GM06990 (cell line): ENCODE data around the gene SCT.
"Not testable (repeated sequence)": the region's sequence is repeated elsewhere in the genome, so short reads cannot be mapped to it uniquely, and the experiment has no call there.

Experiments
- DNase-seq: peaks from one replicate; pipeline ENCODE4 v3.0.0-alpha.2; 2011; ENCODE audit not compliant: insufficient read length; ENCODE audit errors: extremely low read depth
- H3K27me3 ChIP-seq: replicated peaks from 2 replicates; pipeline ENCODE4 v1.6.0; 2011; ENCODE audit warnings: low read length; ENCODE audit not compliant: control insufficient read depth, insufficient read depth
- H3K36me3 ChIP-seq: 2 replicates; pipeline ENCODE4 v1.5.1; 2011; ENCODE audit warnings: low read length; ENCODE audit not compliant: control insufficient read depth, insufficient read depth
- H3K4me3 ChIP-seq: replicated peaks from 2 replicates; pipeline ENCODE4 v1.5.1; 2011; ENCODE audit warnings: low read depth, mild to moderate bottlenecking, control low read depth, low read length
- CTCF ChIP-seq: IDR thresholded peaks from 2 replicates; pipeline ENCODE4 v1.5.1; 2011; ENCODE audit warnings: low read length, control low read depth, mild to moderate bottlenecking, inconsistent platforms; ENCODE audit not compliant: insufficient read depth, poor library complexity, severe bottlenecking

The SCT gene

GRCh38 chr11:656866-657265 lies 29.9 kb upstream of the SCT start:
- H3K27me3 ChIP-seq = no peaks in the 10 kb centered on the region
- DNase-seq = no peak
- H3K4me3 ChIP-seq = no peak overlapping the region
- H3K36me3 ChIP-seq = peaks cover 5% of the 10 kb centered on the region
- no peak for TF ChIP-seq CTCF

- TF ChIP-seq CTCF = no peak
- peaks cover 5% of the 10 kb centered on the region for H3K36me3 ChIP-seq
- H3K4me3 ChIP-seq = no peak overlapping the region
Measured at GRCh38 chr11:656426-656825, 29.4 kb upstream of the SCT start.

GRCh38 chr11:655036-655726 lies 28.2 kb upstream of the SCT start:
- DNase-seq = no peak
- H3K4me3 ChIP-seq = no peak overlapping the region
- no peaks in the 10 kb centered on the region for H3K27me3 ChIP-seq
- TF ChIP-seq CTCF = no peak
- peaks cover 5% of the 10 kb centered on the region for H3K36me3 ChIP-seq

More at GRCh38 chr11:656426-656825, 29.4 kb upstream of the SCT start:
- no peaks in the 10 kb centered on the region for H3K27me3 ChIP-seq
- DNase-seq = no peak

- H3K27me3 ChIP-seq, DNase-seq, H3K4me3 ChIP-seq, H3K36me3 ChIP-seq: not testable (repeated sequence)
Measured at GRCh38 chr11:654444-654843, 27.5 kb upstream of the SCT start.

GRCh38 chr11:653837-654236 lies 26.9 kb upstream of the SCT start:
- no peak for TF ChIP-seq CTCF
- DNase-seq = no peak
- Histone ChIP-seq H3K27me3 (no peaks in the 10 kb centered on the region), H3K4me3 (no peak overlapping the region), H3K36me3 (no peaks in the 10 kb centered on the region; the same call in 1 of the 2 replicates)

- H3K27me3 ChIP-seq, H3K4me3 ChIP-seq, H3K36me3 ChIP-seq, DNase-seq: not testable (repeated sequence)
Measured at GRCh38 chr11:653136-653535, 26.2 kb upstream of the SCT start.

GRCh38 chr11:650482-650881 lies 23.5 kb upstream of the SCT start:
- no peak for DNase-seq
- Histone ChIP-seq H3K4me3 (no peak overlapping the region), H3K27me3 (no peaks in the 10 kb centered on the region), H3K36me3 (no peaks in the 10 kb centered on the region; the same call in 1 of the 2 replicates)
- TF ChIP-seq CTCF = no peak

- H3K36me3 ChIP-seq, H3K27me3 ChIP-seq, H3K4me3 ChIP-seq, DNase-seq: not testable (repeated sequence)
Measured at GRCh38 chr11:647672-648158, 20.7 kb upstream of the SCT start.
